Measurements from ENCODE around the gene PKP1.

PKP1 gene

DNA sequence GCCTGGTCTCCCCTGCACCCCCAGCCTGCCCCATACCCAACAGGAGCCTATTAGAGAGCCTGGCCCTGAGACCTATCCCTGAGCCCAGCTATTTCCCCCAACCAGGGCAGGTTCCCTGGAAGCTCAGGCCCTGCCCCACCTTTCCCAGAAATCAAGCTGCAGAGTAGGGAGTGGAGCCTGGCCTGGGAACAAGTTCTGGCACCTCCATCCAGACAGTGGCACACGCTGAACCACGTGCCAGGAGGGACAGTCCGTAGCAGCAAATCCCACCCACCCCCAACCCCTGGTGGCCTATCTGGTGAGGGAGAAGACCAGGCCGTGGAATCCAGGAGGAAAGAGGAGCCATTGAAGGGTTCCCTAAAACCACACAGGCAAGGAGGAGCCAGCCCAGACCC, 71.6 kb downstream of the PKP1 start:
- no peak for DNase-seq

GRCh38 chr1:201355471-201355870, 72.2 kb downstream of the PKP1 start:
- DNase-seq, result no peak

DNA sequence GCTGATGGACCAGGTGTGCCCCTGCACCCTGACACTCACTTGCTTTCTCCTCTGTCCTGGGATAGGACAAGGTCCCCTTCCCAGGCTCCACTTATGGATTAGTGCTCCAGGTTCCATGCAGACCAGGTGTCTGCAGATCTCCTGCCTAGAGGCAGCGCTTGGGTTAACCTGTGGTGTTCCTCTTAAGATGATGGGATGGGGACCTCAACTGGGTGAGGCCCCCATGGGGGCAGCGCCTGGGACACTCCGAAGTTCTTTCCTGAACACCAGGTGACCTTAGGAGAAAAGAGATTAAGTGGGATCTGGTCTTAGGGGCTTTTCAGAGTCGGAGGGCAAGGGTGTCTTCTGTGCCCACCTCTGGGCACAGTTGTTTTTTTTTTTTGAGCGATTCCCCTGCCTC, 72.9 kb downstream of the PKP1 start:
- no peak for DNase-seq

GRCh38 chr1:201356701-201357100, 73.4 kb downstream of the PKP1 start:
- no peak for DNase-seq

- no peak for DNase-seq
Observed at GRCh38 chr1:201357211-201357610, 73.9 kb downstream of the PKP1 start.

- DNase-seq, result no peak
Observed at GRCh38 chr1:201357636-201358348, 74.5 kb downstream of the PKP1 start.

DNA sequence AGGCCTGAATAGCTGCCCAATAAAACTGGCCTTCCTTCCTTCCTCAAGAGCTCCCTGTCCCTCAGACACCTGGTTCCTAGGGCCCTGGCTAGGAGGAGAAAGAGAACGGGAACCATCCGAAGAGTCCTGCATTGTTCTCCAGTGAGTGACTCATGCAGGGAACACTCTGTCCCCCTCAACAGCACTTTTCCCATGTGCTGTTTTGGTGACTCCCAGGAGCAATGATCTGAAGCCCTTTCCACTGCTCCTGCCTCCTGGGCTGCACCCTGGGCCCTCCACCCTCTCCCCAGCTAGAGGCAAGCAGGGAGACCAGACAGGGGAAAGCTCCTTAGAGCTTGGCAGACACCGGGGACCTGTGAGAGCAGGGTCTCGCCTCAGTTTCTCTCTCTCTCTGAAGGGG, 75.3 kb downstream of the PKP1 start:
- DNase-seq, result peak; percentile 17

- no peak for DNase-seq
Observed at GRCh38 chr1:201359031-201359872, 75.9 kb downstream of the PKP1 start.

GRCh38 chr1:201359873-201360210, 76.5 kb downstream of the PKP1 start:
- no peak for DNase-seq

DNA sequence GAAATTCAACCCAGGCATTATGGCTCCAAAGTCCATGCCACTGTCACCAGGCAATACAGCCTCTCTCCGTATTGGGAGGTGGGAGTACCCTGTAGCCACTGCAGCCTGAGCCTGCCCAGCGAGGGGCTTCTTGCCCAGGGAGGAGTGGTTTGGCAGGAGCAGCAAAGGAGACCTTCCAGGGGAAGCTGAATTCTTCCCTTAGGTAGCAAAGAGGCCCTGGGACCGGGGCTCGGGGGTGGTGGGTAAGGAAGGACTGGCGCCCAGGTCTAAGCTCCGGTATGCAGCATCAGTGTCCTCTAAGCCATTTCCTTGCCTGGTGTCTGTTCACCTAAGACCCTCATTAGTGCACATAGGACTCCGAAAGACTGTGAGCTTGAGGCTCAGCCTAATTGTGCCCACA, 77.2 kb downstream of the PKP1 start:
- no peak for DNase-seq

DNA sequence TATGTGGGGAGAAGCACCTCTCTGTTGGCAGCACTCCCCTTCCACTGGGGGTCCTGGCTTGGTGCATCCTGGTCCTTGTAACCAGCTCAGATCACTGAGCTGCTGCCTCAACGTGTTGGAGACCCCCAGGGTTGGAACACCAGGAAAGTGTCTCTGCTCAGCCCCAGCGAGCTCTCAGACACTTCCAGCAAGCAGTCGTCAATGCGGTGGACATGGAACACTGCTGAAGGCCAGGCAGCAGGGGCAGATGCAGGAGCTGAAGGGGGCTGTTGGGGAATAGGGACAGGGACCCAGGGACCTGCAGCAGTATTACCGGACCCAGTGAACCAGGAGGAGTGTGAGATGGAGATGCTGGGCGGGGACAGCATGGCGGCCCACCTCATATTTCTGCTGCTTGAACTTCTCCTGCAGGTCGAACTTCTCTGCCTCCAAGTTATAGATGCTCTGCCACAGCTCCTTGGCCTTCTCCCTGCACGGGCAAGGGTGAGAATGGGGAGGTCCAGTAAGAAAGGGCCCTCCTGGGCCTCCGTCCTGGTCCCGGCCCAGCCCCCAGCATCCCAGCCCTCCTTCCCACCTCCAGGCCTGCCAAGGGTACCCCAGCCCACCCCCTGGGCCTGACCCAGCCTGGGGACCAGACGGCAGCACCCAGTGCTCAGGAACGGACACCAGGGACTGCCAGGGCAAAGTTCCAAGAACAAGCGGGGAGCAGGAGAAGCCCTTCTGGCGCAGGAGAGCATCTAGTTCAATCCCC, 77.8 kb downstream of the PKP1 start:
- DNase-seq, result no peak

DNA sequence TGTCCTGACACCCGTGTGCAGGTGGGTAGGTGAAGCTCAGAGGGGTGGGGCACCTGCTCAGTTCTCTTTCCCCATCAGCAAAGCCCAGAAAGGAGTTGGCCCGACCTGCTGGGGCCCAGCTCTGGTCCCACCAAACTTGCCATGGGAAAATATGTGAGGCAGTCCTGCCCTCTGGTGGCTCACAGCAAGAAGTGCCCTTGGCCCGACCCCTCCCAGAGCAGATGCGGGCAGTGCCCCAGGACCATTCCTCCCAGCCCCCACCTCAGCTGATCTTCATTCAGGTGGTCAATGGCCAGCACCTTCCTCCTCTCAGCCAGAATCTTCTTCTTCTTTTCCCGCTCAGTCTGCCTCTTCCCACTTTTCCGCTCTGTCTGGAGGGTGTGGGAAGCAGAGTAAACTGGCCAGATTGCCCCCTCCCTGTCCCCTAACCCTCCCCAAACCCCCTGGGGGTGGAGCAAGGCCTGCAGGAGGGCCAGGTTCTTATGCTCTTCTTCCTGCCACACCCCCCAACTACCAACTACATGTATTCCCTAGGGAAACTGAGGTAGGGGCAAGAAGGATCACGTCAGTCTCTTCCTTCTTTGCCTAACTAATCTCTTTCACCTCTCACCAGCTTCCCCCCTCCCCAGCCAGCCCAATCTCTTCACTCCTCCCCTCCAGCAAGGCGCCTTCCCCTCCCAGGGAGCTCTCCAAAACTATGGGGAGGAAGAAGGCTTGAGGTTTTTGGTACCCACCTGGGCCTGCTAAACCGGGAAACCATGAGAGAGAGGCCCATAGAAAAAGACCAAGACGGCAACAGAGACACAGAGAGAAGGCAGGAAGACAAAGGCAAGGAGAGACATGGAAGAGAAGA, 78.6 kb downstream of the PKP1 start:
- DNase-seq, result peak; percentile 42

DNA sequence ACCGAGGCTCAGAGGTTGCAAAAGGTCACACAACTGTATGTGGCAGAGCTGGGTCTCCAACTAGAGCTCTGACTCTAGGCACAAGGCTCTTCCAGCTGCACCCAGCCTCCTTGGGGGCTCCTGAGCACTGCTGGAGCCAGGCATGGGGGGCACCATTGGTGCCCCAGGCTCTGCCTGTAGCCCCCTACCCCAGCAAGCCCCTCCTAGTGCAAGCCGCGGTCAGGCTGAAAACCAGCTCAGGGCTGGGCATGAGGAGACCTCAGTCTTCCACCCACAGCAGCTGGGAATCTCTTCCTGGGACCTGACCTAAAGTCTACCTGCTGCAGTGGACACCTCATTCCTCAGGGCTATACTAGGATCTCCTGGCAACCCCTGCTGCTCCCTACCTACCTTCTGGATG, 79.6 kb downstream of the PKP1 start:
- no peak for DNase-seq

- DNase-seq, result no peak
Observed at GRCh38 chr1:201363467-201363866, 80.2 kb downstream of the PKP1 start.

DNA sequence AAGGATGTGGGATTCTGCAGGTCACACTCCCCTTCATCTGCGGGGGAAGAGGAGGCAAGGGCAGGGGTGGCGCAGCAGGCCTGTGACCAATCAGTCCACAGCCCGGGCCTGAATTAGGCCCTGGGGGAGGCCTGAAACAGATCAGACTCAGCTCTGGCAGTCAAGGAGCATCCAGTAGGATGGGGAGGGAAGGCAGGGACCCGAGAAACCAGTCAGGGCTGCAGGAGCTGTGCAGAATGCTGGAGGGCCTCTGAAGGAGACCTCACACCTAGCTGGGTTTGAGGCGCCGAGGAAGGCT, 81.5 kb downstream of the PKP1 start:
- DNase-seq, result no peak

- no peak for DNase-seq
Observed at GRCh38 chr1:201365251-201365650, 81.9 kb downstream of the PKP1 start.

DNA sequence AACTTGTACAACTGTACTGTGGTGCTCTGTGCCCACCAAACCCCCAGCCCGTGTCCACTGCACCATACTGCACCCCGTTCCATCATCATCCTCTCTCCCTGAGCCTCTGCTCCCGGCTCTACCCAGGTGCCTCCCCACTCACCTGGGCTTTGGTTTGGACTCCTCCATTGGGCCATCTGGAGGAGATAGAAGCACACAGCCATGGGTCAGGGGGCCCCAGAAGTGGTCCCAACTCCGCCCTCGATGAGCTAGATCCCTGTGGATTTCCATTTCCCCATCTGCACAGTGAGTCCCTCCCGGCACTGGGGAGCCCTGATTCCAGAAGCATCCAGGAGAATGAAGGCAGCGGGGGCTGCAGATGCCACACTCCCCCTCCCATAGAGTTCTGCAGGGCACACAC, 83.4 kb downstream of the PKP1 start:
- DNase-seq, result no peak

GRCh38 chr1:201369209-201369608, 85.9 kb downstream of the PKP1 start:
- DNase-seq, result no peak

DNA sequence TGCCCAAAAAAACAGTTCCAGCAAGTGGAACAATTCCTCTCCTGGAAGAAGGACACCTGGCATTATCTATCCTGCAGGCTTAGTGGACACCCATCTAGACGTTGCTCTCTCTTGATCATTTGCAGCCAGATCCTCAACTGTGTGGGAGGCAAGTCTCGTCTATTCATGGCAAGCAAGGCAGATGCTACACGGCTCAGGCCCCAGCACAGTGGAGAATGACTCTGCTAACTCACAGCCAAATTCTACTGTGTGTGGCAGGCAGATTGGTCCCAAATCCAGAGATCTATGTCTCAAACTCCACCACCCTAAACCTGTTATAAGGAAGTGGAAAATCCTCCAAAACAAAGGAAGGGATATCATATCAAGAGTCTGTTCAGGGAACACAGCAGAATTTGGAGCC, 87.2 kb downstream of the PKP1 start:
- DNase-seq, result no peak

DNA sequence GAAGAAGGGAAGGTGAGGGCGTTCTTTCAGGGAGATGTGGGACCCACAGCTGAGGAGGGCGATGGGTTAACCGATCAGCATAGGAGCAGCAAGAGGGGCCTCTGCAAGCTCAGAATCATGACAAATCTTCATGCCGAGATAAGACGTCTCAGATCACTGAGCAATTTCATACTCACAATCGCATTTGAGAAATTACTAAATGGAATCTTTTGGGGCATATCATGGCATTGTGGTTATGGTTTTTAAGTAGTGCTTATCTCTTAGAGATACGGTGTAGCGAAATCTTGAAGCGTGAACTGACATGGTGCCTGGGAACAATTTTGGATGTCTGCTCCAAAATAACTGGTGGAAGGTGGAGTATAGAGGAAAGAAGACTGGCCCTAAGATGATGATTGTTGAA, 88.0 kb downstream of the PKP1 start:
- no peak for DNase-seq

DNA sequence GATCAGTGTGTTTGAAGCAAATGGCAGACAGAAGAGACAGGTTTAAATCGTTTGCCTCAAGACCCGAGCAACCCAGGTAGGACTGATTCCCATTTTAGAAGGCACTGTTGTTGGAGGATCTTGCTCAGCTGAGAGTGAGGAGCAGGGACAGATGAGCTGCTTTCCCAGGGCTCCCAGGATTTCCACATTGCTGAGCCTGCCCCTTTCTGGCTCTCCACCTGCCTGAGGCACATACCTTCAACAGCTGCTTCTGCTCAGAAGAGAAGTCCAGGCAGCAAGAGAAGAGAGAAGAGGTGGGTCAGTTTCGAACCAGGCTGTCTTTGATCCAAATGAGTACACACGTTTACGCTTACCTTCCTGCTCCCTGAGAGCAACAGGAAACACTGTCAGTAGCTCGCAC, 88.5 kb downstream of the PKP1 start:
- no peak for DNase-seq

- no peak for DNase-seq
Observed at GRCh38 chr1:201374364-201374763, 91.1 kb downstream of the PKP1 start.

DNA sequence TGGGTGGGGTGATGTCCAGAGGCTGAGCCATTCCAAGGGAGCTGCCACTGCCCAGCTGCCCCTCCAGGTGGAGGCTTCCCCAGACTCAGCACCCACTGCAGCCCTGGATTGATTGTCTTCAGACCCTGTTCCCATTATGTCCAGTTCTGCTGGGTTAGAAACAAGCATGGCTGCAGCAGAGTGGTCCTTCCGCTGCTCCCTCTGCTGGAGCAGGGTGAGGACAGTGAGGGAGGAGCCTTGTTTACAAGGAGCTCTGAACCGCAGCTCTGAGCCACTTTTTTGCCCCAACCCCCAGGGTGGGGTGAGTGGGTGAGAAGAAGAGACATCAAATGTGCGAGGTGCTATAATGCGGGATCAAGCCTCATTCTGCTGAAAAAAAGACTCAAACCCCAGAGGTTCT, 91.9 kb downstream of the PKP1 start:
- DNase-seq, result no peak
